Measurements from ENCODE around the gene RNU4-1. TPM values are rescaled to one million over a fixed set of nuclear protein-coding genes. Genes with fewer than 3 reads are reported as not detected.
A peak's percentile ranks its signal among the peaks of the same experiment; 100 is the strongest.

Gene RNU4-1
- total RNA-seq, 1 experiment from 2014 or later: 2,436 TPM

DNA sequence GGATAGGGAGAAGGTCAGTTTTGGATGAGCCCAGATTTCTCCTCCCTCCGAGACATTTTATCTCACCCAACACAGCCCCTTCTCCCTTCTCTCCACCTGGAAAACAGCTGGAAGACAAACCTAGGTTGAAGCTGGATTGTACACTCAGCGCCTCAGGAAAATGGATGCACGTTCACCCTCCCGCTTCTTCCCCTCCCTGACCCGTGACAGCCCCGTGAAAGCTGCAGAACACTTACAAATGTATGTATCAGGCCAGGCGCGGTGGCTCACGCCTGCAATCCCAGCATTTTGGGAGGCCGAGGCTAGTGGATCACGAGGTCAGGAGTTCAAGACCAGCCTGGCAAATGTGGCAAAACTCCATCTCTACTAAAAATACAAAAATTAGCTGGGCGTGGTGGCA, 5.5 kb downstream of the RNU4-1 start:
- TF ChIP-seq FOXK1 (CRISPR knock-in tag; IDR thresholded peaks at IDR 0.05) (no peak), ZNF138 (CRISPR knock-in tag; conservative IDR thresholded peaks at IDR 0.05) (no peak), GTF2I (CRISPR knock-in tag; conservative IDR thresholded peaks at IDR 0.05) (no peak), SMAD4 (CRISPR knock-in tag; IDR thresholded peaks at IDR 0.05) (no peak), ESRRA (CRISPR knock-in tag; IDR thresholded peaks at IDR 0.05; ENCODE audit: borderline replicate concordance) (no peak), ELF4 (CRISPR knock-in tag; IDR thresholded peaks at IDR 0.05; ENCODE audit: low read depth) (no peak), TP53 (CRISPR knock-in tag; IDR thresholded peaks at IDR 0.05) (no peak), TEAD1 (CRISPR knock-in tag; IDR thresholded peaks at IDR 0.05) (no peak), ETV6 (CRISPR knock-in tag; IDR thresholded peaks at IDR 0.05) (no peak)
- TF ChIP-seq, protein P1, sequence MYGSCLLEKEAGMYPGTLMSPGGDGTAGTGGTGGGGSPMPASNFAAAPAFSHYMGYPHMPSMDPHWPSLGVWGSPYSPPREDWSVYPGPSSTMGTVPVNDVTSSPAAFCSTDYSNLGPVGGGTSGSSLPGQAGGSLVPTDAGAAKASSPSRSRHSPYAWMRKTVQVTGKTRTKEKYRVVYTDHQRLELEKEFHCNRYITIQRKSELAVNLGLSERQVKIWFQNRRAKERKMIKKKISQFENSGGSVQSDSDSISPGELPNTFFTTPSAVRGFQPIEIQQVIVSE (CRISPR knock-in tag; IDR thresholded peaks at IDR 0.05; ENCODE audit: borderline replicate concordance): no peak
- TF ChIP-seq, protein P2, sequence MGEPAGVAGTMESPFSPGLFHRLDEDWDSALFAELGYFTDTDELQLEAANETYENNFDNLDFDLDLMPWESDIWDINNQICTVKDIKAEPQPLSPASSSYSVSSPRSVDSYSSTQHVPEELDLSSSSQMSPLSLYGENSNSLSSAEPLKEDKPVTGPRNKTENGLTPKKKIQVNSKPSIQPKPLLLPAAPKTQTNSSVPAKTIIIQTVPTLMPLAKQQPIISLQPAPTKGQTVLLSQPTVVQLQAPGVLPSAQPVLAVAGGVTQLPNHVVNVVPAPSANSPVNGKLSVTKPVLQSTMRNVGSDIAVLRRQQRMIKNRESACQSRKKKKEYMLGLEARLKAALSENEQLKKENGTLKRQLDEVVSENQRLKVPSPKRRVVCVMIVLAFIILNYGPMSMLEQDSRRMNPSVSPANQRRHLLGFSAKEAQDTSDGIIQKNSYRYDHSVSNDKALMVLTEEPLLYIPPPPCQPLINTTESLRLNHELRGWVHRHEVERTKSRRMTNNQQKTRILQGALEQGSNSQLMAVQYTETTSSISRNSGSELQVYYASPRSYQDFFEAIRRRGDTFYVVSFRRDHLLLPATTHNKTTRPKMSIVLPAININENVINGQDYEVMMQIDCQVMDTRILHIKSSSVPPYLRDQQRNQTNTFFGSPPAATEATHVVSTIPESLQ (CRISPR knock-in tag; IDR thresholded peaks at IDR 0.05): no peak
- TF ChIP-seq, protein P3, sequence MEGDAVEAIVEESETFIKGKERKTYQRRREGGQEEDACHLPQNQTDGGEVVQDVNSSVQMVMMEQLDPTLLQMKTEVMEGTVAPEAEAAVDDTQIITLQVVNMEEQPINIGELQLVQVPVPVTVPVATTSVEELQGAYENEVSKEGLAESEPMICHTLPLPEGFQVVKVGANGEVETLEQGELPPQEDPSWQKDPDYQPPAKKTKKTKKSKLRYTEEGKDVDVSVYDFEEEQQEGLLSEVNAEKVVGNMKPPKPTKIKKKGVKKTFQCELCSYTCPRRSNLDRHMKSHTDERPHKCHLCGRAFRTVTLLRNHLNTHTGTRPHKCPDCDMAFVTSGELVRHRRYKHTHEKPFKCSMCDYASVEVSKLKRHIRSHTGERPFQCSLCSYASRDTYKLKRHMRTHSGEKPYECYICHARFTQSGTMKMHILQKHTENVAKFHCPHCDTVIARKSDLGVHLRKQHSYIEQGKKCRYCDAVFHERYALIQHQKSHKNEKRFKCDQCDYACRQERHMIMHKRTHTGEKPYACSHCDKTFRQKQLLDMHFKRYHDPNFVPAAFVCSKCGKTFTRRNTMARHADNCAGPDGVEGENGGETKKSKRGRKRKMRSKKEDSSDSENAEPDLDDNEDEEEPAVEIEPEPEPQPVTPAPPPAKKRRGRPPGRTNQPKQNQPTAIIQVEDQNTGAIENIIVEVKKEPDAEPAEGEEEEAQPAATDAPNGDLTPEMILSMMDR (IDR thresholded peaks at IDR 0.05): no peak
- H3K4me1 Mint-ChIP-seq: peaks cover 16% of the 10 kb centered on the region
- no peak overlapping the region for H3K4me3 Mint-ChIP-seq
- POLR2A ChIA-PET: interaction anchor here (1.0 kb wide), 1 partner anchor 59 kb away, joined by 3 read pairs; no protein-coding TSS in a partner anchor
- no peaks in the 10 kb centered on the region for H3K36me3 Mint-ChIP-seq
- ATAC-seq: no peak
- H3K27ac Mint-ChIP-seq: peak overlapping the region; percentile 74; the same call in 1 of the 2 replicates
- H3K27me3 Mint-ChIP-seq (ENCODE audit: low read depth): no peaks in the 10 kb centered on the region; the same call in 1 of the 2 replicates
- CTCF ChIA-PET: interaction anchor here (0.7 to 7.0 kb wide), 3 partner anchors 15 to 59 kb away, joined by 3 to 50 read pairs (median 15); partner anchors contain the start of gene SIRT4
- no peak for DNase-seq (ENCODE audit: low spot score)
- H3K9me3 Mint-ChIP-seq: no peaks in the 10 kb centered on the region

DNA sequence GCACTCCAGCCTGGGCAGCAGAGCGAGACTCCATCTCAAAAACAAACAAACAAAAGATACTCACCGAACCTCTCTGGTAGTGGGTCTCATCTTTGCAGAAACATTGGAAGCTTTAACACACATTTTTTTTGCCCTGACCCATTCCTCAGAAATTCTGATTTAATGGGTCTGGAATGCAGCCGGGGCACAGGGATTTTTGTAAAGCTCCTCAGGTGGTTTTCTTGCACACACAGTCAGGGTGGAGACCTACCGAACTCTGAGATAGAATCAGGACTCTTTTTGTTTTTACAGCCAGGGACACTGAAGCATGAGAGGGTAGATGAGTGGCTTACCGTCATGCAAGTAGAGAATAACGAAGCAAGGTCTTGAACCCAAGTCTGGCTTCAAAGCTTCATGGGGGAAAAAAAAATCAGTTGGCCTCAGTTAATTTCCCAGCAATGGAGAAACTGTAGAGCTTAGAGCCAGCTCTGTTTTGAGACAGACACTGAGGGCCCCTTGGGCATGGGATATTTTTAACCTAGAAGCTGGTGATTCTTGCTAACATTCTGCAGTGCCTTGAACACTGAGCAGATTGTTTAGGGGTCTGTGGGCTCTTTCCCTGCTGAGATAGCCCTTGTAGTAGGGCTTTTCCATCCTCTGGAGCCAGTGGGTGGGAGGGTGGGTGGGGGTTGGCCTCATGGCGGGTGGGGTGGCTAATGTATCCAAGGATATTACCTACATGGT, 6.1 kb downstream of the RNU4-1 start:
- no peaks in the 10 kb centered on the region; the same call in 1 of the 2 replicates for H3K27me3 Mint-ChIP-seq (ENCODE audit: low read depth)
- ATAC-seq (no peak), DNase-seq (ENCODE audit: low spot score) (no peak)
- H3K36me3 Mint-ChIP-seq: no peaks in the 10 kb centered on the region
- ChIA-PET CTCF (interaction anchor here (0.7 to 7.0 kb wide), 5 partner anchors 15 to 59 kb away, joined by 3 to 50 read pairs (median 10); partner anchors contain the start of genes PXN and SIRT4), POLR2A (interaction anchor here (1.0 kb wide), 1 partner anchor 58 kb away, joined by 3 read pairs; no protein-coding TSS in a partner anchor)
- H3K27ac Mint-ChIP-seq: no peak overlapping the region
- TF ChIP-seq CREM (CRISPR knock-in tag; IDR thresholded peaks at IDR 0.05) (no peak), SP1 (CRISPR knock-in tag; conservative IDR thresholded peaks at IDR 0.05) (no peak), ZBTB21 (CRISPR knock-in tag; IDR thresholded peaks at IDR 0.05; ENCODE audit: borderline replicate concordance) (no peak), JAZF1 (CRISPR knock-in tag; IDR thresholded peaks at IDR 0.05) (no peak), NFYB (CRISPR knock-in tag; conservative IDR thresholded peaks at IDR 0.05; ENCODE audit: low read depth) (no peak), CREB1 (CRISPR knock-in tag; IDR thresholded peaks at IDR 0.05) (no peak), NFATC4 (CRISPR knock-in tag; IDR thresholded peaks at IDR 0.05) (no peak), CBFB (CRISPR knock-in tag; IDR thresholded peaks at IDR 0.05; ENCODE audit: low read depth) (no peak), NR1H2 (CRISPR knock-in tag; IDR thresholded peaks at IDR 0.05) (no peak)
- TF ChIP-seq, protein P4, sequence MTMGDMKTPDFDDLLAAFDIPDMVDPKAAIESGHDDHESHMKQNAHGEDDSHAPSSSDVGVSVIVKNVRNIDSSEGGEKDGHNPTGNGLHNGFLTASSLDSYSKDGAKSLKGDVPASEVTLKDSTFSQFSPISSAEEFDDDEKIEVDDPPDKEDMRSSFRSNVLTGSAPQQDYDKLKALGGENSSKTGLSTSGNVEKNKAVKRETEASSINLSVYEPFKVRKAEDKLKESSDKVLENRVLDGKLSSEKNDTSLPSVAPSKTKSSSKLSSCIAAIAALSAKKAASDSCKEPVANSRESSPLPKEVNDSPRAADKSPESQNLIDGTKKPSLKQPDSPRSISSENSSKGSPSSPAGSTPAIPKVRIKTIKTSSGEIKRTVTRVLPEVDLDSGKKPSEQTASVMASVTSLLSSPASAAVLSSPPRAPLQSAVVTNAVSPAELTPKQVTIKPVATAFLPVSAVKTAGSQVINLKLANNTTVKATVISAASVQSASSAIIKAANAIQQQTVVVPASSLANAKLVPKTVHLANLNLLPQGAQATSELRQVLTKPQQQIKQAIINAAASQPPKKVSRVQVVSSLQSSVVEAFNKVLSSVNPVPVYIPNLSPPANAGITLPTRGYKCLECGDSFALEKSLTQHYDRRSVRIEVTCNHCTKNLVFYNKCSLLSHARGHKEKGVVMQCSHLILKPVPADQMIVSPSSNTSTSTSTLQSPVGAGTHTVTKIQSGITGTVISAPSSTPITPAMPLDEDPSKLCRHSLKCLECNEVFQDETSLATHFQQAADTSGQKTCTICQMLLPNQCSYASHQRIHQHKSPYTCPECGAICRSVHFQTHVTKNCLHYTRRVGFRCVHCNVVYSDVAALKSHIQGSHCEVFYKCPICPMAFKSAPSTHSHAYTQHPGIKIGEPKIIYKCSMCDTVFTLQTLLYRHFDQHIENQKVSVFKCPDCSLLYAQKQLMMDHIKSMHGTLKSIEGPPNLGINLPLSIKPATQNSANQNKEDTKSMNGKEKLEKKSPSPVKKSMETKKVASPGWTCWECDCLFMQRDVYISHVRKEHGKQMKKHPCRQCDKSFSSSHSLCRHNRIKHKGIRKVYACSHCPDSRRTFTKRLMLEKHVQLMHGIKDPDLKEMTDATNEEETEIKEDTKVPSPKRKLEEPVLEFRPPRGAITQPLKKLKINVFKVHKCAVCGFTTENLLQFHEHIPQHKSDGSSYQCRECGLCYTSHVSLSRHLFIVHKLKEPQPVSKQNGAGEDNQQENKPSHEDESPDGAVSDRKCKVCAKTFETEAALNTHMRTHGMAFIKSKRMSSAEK (CRISPR knock-in tag; IDR thresholded peaks at IDR 0.05; ENCODE audit: borderline replicate concordance): no peak
- TF ChIP-seq, protein P5, sequence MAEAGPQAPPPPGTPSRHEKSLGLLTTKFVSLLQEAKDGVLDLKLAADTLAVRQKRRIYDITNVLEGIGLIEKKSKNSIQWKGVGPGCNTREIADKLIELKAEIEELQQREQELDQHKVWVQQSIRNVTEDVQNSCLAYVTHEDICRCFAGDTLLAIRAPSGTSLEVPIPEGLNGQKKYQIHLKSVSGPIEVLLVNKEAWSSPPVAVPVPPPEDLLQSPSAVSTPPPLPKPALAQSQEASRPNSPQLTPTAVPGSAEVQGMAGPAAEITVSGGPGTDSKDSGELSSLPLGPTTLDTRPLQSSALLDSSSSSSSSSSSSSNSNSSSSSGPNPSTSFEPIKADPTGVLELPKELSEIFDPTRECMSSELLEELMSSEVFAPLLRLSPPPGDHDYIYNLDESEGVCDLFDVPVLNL (CRISPR knock-in tag; IDR thresholded peaks at IDR 0.05; ENCODE audit: borderline replicate concordance, low read depth): no peak
- TF ChIP-seq, protein P6, sequence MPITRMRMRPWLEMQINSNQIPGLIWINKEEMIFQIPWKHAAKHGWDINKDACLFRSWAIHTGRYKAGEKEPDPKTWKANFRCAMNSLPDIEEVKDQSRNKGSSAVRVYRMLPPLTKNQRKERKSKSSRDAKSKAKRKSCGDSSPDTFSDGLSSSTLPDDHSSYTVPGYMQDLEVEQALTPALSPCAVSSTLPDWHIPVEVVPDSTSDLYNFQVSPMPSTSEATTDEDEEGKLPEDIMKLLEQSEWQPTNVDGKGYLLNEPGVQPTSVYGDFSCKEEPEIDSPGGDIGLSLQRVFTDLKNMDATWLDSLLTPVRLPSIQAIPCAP (CRISPR knock-in tag; IDR thresholded peaks at IDR 0.05): no peak
- H3K4me1 Mint-ChIP-seq: peaks cover 20% of the 10 kb centered on the region
- H3K4me3 Mint-ChIP-seq: no peak overlapping the region
- no peaks in the 10 kb centered on the region for H3K9me3 Mint-ChIP-seq

Data from WTC11 (cell line).